Mesothelial cell of epicardium (in vitro differentiated cells): ENCODE data around the gene HVCN1. TPM values are rescaled to one million over a fixed set of nuclear protein-coding genes. Genes with fewer than 3 reads are reported as not detected.

Source experiments
- DNase-seq, 2 experiments: peaks; one replicate each; pipeline ENCODE4 v3.0.0; 2021; ENCODE audit warnings: low spot score in 2 of 2; ENCODE audit not compliant: unreplicated experiment in 2 of 2
- H3K27ac Mint-ChIP-seq: 2 replicates; pipeline ENCODE4 v1.8.0; 2021; ENCODE audit warnings: mixed read lengths
- H3K27me3 Mint-ChIP-seq: 2 replicates; pipeline ENCODE4 v1.8.0; 2021; ENCODE audit warnings: low read depth, mixed read lengths
- H3K36me3 Mint-ChIP-seq: 2 replicates; pipeline ENCODE4 v1.8.0; 2021; ENCODE audit warnings: mixed read lengths
- H3K4me1 Mint-ChIP-seq: 2 replicates; pipeline ENCODE4 v1.8.0; 2021; ENCODE audit warnings: mixed read lengths
- H3K4me3 Mint-ChIP-seq: 2 replicates; pipeline ENCODE4 v1.8.0; 2021; ENCODE audit warnings: mild to moderate bottlenecking, moderate library complexity, mixed read lengths
- H3K9me3 Mint-ChIP-seq: 2 replicates; pipeline ENCODE4 v1.8.0; 2021; ENCODE audit warnings: mixed read lengths
- CTCF ChIP-seq: fragments of 200-600 bp; sonication (generic); IDR thresholded peaks from one replicate; pipeline ENCODE4 v1.5.0; 2021; ENCODE audit warnings: antibody characterized with exemption; ENCODE audit not compliant: unreplicated experiment
- total RNA-seq: library from RNA; stranded (reverse); gene quantifications from 3 replicates; pipeline ENCODE4 v1.2.1, GENCODE V29; 2021

HVCN1 gene
- total RNA-seq, 1 donor from 2014 or later, result 7.0 TPM

GRCh38 chr12:110639336-110640141, 49.4 kb downstream of the HVCN1 start:
- no peak for DNase-seq
- no peaks in the 10 kb centered on the region for H3K9me3 Mint-ChIP-seq
- H3K4me3 Mint-ChIP-seq, result no peak overlapping the region
- TF ChIP-seq CTCF, result no peak
- peaks cover 15% of the 10 kb centered on the region for H3K4me1 Mint-ChIP-seq
- H3K27ac Mint-ChIP-seq, result no peak overlapping the region
- H3K27me3 Mint-ChIP-seq, result no peaks in the 10 kb centered on the region
- H3K36me3 Mint-ChIP-seq, result peaks cover 18% of the 10 kb centered on the region

GRCh38 chr12:110638796-110639195, 50.1 kb downstream of the HVCN1 start:
- no peak for TF ChIP-seq CTCF
- Mint-ChIP-seq H3K27me3 (no peaks in the 10 kb centered on the region), H3K9me3 (no peaks in the 10 kb centered on the region), H3K4me1 (peaks cover 15% of the 10 kb centered on the region), H3K4me3 (no peak overlapping the region), H3K36me3 (peaks cover 16% of the 10 kb centered on the region), H3K27ac (no peak overlapping the region)
- DNase-seq, result no peak

GRCh38 chr12:110637869-110638441, 51.0 kb downstream of the HVCN1 start:
- no peak for TF ChIP-seq CTCF
- Mint-ChIP-seq H3K27ac (no peak overlapping the region), H3K36me3 (peaks cover 12% of the 10 kb centered on the region), H3K9me3 (no peaks in the 10 kb centered on the region), H3K27me3 (no peaks in the 10 kb centered on the region), H3K4me1 (peaks cover 15% of the 10 kb centered on the region), H3K4me3 (no peak overlapping the region)
- DNase-seq, result no peak

GRCh38 chr12:110636516-110636915, 52.4 kb downstream of the HVCN1 start:
- H3K4me3 Mint-ChIP-seq, result no peak overlapping the region
- H3K9me3 Mint-ChIP-seq, result no peaks in the 10 kb centered on the region
- no peak for DNase-seq
- no peaks in the 10 kb centered on the region for H3K27me3 Mint-ChIP-seq
- no peak overlapping the region for H3K27ac Mint-ChIP-seq
- peaks cover 12% of the 10 kb centered on the region for H3K36me3 Mint-ChIP-seq
- TF ChIP-seq CTCF, result no peak
- peaks cover 9% of the 10 kb centered on the region for H3K4me1 Mint-ChIP-seq

GRCh38 chr12:110635055-110635454, 53.9 kb downstream of the HVCN1 start:
- no peaks in the 10 kb centered on the region for H3K4me1 Mint-ChIP-seq
- H3K27me3 Mint-ChIP-seq, result no peaks in the 10 kb centered on the region
- H3K9me3 Mint-ChIP-seq, result no peaks in the 10 kb centered on the region
- H3K36me3 Mint-ChIP-seq, result peaks cover 10% of the 10 kb centered on the region
- no peak overlapping the region for H3K27ac Mint-ChIP-seq
- no peak overlapping the region for H3K4me3 Mint-ChIP-seq
- TF ChIP-seq CTCF, result no peak
- no peak for DNase-seq
